ENCODE results near the gene DHDDS.
A peak's percentile ranks its signal among the peaks of the same experiment; 100 is the strongest.
"Not testable (repeated sequence)": the region's sequence is repeated elsewhere in the genome, so short reads cannot be mapped to it uniquely, and the experiment has no call there.

Gene DHDDS

DNA sequence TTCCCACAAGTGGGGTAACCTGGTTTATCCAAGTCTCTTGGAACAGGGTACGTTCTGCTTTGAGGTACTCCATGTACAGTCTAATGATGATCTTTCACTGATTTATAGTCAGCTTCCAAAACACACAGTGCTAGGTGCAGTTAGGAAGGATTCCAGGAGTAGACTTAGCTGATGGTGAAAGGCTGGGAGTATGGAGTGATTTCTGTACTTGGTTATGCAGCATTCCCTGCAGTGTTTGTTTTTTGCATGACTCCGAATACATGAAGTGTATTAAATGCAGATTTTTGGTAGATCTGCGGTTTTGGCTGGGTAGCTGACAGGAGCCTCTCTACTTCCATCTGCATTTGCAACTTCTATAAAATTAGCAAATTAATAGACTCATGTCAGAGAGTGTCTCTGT lies 43.9 kb downstream of the DHDDS start:
- DNase-seq (ENCODE audit: low read depth in 2 of 2): no peak

DNA sequence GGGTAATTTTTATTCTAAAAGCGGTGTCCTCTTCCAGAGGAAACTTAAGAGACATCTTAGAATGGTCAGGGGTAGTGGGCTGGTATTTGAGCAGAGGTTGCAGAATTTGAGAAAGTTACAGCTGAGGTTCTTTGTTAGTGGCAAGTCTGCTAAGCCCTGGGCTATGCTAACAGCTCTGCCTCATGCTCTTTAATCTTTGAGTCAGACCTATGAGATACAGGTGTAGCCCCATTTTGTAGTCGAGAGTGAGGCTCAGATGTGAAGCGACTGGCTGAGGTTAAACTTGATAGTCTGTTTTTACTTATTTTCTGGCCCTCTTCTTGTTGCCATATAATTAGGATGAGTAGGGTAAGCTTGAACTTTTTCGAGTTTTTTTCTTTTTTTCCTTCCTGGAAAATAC lies 44.8 kb downstream of the DHDDS start:
- no peak for DNase-seq (ENCODE audit: low read depth in 2 of 2)

DNA sequence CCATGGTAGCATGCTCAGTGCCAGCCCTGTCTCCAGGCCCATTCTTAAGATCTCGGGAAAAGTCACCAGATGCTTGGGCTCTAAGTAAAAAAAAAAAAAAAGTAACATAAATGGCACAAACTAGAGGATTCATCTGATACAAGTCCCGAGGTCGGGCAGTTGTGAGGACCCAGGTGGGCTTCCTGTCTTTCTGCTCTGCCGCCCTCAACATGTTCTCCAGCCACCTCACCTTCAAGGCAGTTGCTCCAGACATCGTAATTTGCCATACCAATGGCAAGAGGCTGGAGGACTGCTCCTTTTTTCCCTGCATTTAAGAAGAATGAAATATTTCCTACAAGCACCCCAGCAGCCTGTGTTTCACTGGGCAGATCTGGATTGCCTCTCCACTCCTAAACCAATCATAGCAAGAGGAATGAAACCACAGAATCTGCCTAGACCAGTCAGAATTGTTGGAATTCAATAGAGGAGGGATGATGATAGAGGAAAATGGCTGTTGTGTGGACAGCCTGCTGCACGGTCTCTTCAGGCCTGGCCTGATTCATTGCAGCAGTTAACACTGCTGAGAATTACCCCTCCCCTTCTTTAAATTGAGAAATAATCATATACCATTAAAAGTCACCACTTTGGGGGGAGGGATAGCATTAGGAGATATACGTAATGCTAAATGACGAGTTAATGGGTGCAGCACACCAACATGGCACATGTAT lies 45.5 kb downstream of the DHDDS start:
- DNase-seq (ENCODE audit: low read depth in 2 of 2): no peak

DNA sequence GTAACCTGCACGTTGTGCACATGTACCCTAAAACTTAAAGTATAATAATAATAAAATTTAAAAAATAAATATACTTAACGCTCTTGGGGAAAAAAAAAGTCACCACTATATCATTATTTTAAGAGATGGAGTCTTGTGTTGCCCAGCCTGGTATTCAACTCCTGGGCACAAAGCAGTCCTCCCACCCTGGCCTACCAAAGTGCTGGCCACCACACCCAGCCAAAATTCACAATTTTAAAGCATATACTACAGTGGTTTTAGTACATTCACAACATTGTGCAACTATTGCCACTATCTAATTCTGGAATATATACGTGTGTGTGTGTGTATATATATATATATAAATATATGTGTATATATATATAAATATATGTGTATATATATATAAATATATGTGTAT lies 46.0 kb downstream of the DHDDS start:
- DNase-seq (ENCODE audit: low read depth in 2 of 2): no peak

DNA sequence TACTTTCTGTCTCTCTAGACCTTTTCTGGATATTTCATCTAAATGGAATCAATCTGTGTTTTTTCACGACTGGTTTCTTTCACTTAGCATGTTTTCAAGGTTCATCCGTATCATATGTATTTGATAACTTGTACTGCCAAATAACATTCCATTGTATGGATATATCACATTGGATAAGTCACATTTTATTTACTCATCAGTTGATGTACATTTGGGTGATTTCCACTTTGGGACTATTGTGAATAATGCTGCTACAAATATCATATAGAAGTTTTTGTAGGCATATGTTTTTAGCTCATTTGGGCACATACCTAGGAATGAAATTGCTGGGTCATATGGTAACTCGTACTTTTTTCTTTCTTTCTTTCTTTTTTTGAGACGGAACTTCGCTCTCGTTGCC lies 46.9 kb downstream of the DHDDS start:
- no peak for DNase-seq (ENCODE audit: low read depth in 2 of 2)

DNA sequence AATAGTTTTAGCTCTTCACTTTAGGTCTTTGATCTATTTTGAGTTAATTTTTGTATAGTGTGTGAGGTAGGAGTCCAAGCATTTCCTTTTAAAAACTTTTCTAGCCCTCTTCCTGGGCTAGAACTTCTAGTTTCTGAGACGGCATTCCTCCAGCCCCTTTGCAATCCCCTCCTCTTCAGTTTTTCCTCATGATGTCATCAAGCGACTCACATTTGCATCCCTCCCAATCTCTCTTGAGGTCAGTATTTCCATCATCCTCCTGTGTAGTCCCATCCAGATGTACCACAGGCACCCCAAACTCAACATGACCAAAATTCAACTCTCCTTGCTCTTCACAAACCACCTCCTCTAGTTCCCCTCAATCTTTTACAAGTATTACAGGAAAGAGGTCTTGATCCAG lies 50.8 kb downstream of the DHDDS start:
- DNase-seq (ENCODE audit: low read depth in 2 of 2): no peak

DNA sequence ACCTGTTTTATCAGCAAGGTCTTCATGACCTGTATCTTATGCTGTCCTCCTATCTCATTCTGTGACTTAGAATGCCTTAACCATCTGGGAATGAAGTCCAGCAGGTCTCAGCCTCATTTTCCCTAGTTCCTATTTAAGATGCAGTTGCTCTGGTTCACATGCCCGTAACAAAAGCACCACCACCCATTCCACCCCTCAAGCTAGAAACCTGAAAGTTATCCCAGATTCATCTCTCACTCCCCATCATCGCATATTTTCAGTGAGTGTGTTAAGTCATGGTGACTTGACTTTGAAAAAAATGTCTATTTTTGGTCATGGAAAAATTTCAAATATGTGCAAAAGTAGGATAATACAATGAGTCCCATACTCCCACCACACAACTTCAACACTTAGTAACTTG lies 51.9 kb downstream of the DHDDS start:
- DNase-seq (ENCODE audit: low read depth in 2 of 2): no peak

DNA sequence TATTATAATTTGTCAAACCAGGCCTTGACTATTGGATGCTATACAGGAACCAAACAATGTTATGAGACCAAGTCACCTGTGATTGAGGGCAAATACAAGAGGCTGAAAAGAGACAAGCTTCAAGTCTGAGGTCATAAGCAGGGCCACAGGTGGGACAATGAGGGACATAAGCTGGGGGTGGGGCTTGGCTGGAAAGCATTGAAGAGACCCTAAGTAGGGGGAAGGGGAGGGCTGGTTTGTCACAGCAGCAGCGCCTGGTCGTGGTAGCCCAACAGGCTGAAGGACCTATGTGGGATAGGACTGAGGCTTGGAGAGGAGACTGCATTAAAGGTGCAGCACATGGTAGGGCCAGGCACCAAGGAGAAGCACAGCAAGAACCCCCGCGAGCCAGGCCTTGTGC lies 58.0 kb downstream of the DHDDS start:
- no peak for DNase-seq (ENCODE audit: low read depth in 2 of 2)

DNA sequence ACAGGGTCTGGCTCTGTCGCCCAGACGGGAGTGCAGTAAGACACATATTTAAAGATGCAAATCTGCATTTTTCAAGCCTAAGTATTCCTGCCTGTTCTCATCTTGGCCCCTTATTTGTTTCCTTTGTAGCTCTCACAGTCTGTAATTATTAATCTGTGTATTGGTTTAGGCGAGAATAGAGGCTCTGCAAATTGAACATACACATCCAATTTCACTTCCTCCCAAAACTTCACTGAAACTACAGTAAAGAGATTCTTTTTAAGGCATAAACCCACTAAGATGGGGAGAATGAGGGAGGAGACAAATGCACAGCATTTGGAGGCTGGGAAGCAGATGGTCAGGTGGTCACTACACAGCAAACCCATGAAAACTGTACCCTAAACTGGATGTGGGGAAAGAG lies 61.1 kb downstream of the DHDDS start:
- no peak for DNase-seq (ENCODE audit: low read depth in 2 of 2)

DNA sequence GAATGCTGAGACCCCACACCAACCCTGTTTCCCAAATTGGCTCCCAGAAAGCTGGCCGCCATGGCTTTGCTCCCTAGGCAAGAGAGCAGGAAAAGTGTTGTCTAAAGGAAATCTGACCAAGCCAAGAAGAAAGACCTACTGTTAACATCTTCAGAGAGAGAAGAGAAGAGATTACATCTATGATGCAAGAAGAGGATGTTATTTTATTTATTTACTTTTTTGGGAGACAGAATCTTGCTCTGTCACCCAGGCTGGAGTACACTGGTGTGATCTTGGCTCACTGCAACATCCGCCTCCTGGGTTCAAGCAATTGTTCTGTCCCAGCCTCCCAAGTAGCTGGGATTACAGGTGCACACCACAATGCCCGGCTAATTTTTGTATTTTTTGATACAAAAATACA lies 61.8 kb downstream of the DHDDS start:
- no peak for DNase-seq (ENCODE audit: low read depth in 2 of 2)

DNA sequence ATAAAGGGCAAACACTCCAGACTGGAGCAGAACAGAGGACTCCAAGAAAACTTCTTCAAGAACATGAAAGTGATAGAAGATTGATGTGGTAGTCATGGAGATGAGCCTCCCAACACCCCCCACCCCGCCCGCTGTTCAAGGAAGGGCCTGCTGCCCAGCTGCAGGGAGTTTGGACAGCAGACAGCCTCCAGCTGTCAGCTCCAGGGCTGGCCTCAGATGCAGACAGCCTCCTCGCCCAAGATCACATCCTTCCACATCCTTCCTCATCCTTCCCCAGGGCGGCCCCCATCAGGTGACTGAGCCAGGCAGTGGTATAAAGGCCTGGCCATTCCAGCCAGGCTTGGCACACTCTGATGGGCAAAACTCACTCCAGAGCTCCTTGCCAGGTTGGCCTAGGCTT lies 64.7 kb downstream of the DHDDS start:
- DNase-seq (ENCODE audit: low read depth in 2 of 2): no peak

DNA sequence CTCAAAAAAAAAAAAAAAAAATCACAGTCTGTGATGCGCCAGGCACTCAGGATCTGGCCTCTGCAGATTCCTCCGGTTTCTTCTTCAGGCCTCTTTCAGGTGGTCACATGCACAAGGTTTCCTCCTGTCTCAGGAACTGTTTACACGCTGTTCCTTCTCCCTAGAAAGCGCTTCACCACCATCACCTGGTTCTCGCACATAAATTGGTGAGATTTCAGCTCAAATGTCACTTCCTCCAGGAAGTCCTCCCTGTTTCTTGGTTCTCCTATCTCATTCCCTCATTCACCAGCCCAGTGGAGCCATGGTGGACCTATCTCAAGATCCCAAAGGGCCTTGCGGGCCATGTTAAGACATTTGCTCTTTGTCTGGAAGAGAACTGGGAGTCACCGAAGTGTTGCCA lies 66.8 kb downstream of the DHDDS start:
- no peak for DNase-seq (ENCODE audit: low read depth in 2 of 2)

DNA sequence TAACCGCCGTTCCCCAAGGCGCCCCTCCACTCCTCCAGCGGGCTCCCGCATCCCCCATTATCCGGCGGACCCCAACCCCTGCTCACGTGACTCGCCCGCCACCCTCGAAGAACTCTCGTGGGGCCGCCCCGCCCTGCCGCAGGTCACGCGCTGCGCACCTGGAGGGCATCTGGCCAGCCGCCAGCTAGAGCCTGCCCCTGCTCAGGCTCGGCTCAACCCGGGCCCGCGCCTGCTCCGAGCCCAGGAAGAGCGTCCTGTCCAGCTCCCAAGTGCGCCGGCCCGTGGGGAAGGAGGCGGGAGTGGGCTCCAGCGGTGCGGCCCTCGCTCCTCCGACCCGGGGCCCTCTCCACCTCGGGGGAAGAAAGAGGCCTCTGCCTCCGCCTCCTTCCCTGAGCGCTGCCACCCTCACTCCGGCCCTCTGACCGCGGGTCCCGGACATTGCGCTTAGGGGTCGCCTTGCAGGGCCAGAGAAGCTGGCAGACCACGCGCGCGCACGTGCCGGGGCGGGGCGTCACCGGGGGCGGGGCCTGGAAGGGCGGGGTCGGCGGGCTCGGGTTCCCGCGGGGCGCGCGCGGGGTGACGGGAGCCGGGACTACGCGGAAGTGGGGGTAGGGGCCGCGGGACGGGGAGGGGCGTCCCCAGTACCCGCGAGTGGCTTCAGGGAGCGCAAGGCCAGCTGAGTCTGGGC lies 68.5 kb downstream of the DHDDS start:
- DNase-seq (ENCODE audit: low read depth in 2 of 2): peak; percentile 76 to 95

DNA sequence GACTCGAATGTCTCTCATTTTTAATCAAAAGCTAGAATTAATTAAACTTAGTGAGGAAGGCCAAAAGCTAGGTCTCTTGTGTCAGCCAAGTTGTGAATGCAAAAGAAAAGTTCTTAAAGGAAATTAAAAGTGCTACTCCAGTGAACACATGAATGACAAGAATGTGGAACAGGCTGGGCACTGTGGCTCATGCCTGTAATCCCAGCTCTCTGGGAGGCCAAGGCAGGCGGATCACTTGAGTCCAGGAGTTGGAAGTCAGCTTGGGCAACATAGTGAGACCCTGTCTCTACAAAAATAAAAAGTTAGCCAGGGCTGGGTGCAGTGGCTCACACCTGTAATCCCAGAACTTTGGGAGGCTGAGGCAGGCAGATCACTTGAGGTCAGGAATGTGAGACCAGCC lies 78.6 kb downstream of the DHDDS start:
- DNase-seq (ENCODE audit: low read depth in 2 of 2): not testable (repeated sequence)

DNA sequence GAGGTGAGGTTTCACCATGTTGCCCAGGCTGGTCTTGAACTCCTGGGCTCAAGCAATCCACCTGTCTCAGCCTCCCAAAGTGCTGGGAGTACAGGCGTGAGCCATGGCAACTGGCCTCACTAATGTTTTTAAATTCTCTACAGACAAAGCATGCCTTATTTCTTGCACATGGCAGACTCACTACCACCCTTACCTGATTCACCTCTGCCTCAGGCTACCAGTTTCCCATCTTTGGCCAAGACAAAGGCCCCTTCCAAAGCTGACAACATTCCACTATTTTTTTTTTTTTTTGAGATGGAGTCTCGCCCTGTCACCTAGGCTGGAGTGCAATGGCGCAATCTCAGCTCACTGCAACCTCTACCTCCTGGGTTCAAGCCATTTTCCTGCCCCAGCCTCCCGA lies 83.7 kb downstream of the DHDDS start:
- not testable (repeated sequence) for DNase-seq (ENCODE audit: low read depth in 2 of 2)

DNA sequence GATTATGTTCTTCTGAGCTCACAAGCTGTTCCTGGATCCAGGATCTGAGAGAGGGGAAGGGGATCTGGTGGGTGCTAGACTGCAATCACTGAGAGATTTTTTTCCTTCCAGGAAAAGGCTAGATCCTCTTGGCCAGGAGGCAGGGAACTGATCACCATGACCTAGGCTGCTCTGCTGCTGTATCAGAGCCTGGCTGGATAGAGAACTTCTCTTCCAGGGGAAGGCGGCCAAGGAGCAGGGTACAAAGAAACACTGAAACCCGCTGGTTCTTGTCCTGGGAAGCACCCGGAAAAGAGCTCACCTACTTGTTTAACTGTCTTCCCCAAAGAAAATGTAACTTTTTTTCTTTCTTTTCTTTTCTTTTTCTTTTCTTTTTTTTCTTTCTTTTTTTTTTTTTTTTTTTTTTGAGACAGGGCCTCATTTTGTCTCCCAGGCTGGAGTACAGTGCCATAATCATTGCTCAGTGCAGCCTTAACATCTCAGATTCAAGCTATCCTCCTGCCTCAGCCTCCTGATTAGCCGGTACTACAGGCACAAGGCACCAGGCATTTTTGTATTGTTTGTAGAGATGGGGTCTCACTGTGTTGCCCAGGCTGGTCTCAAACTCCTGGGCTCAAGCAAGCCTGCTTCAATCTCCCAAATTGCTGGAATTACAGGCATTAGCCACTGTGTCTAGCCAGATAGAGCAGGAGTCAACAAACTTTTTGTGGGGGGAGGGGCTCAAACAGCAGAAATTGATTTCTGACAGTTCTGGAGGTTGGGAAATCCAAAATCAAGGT lies 85.1 kb downstream of the DHDDS start:
- no peak for DNase-seq (ENCODE audit: low read depth in 2 of 2)

DNA sequence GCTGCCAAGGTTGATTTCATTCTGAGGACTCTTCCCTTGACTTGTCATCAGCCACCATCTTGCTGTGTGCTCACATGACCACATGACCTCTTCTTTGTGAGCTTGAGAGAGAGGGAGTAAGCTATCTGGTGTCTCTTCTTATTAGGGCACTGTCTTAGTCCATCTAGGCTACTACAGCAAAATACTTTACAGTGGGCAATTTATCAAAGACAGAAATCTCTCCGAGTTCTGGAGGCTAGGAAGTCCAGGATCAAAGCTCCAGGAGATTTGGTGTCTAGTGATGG lies 85.6 kb downstream of the DHDDS start:
- DNase-seq (ENCODE audit: low read depth in 2 of 2): no peak

DNA sequence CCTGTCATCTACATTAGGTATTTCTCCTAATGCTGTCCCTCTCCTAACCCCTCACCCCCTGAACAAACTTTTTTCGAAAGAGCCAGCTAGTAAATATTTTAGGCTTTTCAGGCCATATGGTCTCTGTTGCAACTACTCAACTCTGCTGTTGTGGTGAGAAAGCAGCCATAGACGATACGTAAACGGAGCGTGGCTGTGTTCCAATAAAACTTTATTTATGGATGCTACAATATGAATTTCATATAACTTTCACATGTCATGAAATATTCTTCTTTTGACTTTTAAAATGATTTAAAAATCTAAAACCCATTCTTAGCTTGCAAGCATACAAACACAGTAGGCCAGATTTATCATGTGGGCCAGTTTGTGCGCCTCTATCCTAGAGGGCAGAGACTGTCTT lies 86.2 kb downstream of the DHDDS start:
- DNase-seq (ENCODE audit: low read depth in 2 of 2): no peak

DNA sequence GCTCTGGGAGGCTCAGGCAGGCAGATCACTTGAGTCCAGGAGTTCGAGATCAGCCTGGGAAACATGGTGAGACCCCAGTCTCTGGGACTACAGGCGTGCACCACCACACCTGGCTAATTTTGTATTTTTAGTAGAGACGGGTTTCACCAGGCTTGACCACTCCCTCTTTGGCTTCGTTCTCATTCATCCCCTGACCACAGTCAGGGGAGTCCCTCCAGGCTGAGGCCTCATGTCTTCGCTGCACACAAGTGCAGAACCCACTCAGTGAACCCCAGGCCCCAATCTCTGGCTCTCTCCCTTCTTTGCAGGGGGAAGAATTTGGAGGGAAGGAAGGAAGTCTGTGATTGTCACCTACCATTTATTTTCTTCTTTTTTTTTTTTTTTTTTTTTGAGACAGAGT lies 88.2 kb downstream of the DHDDS start:
- DNase-seq (ENCODE audit: low read depth in 2 of 2): no peak
